Right hindlimb (tissue), 1 donor: ENCODE data around the gene LDLRAD4.
"Not testable (repeated sequence)": the region's sequence is repeated elsewhere in the genome, so short reads cannot be mapped to it uniquely, and the experiment has no call there.

ENCODE experiments used
- DNase-seq: peaks from one replicate; pipeline ENCODE4 v3.0.0-alpha.2; 2018

The LDLRAD4 gene

GRCh38 chr18:13253786-13254688 is 35.5 kb downstream of the LDLRAD4 start:
- no peak for DNase-seq

- DNase-seq, result no peak
Measured at GRCh38 chr18:13254971-13255927, 36.7 kb downstream of the LDLRAD4 start.

GRCh38 chr18:13256444-13257305 is 38.1 kb downstream of the LDLRAD4 start:
- DNase-seq, result no peak

GRCh38 chr18:13257361-13257980 is 38.9 kb downstream of the LDLRAD4 start:
- no peak for DNase-seq

GRCh38 chr18:13258921-13259320 is 40.4 kb downstream of the LDLRAD4 start:
- DNase-seq, result no peak

- DNase-seq, result no peak
Measured at GRCh38 chr18:13259701-13260100, 41.1 kb downstream of the LDLRAD4 start.

- DNase-seq, result peak; percentile 58
Measured at GRCh38 chr18:13260197-13260934, 41.8 kb downstream of the LDLRAD4 start.

- no peak for DNase-seq
Measured at GRCh38 chr18:13260935-13261640, 42.5 kb downstream of the LDLRAD4 start.

- no peak for DNase-seq
Measured at GRCh38 chr18:13261661-13262357, 43.2 kb downstream of the LDLRAD4 start.

GRCh38 chr18:13262358-13262680 is 43.8 kb downstream of the LDLRAD4 start:
- DNase-seq, result not testable (repeated sequence)

- DNase-seq, result no peak
Measured at GRCh38 chr18:13262839-13263691, 44.5 kb downstream of the LDLRAD4 start.

- peak; percentile 87 for DNase-seq
Measured at GRCh38 chr18:13264091-13265007, 45.8 kb downstream of the LDLRAD4 start.

- no peak for DNase-seq
Measured at GRCh38 chr18:13265008-13265910, 46.7 kb downstream of the LDLRAD4 start.

- DNase-seq, result no peak
Measured at GRCh38 chr18:13265911-13266217, 47.3 kb downstream of the LDLRAD4 start.

- DNase-seq, result peak; percentile 74
Measured at GRCh38 chr18:13266218-13267100, 47.9 kb downstream of the LDLRAD4 start.

- DNase-seq, result no peak
Measured at GRCh38 chr18:13267431-13267873, 48.9 kb downstream of the LDLRAD4 start.
